NCI-H345 treated with DMSO at 0.1 percent for 48 hours (cell line): ENCODE results near the gene F11.
"Not testable (repeated sequence)": the region's sequence is repeated elsewhere in the genome, so short reads cannot be mapped to it uniquely, and the experiment has no call there.

ENCODE experiments used
- DNase-seq: peaks from one replicate; lab custom pipeline; 2025; ENCODE audit not compliant: unreplicated experiment; lab: John Stamatoyannopoulos, UW

F11 gene

DNA sequence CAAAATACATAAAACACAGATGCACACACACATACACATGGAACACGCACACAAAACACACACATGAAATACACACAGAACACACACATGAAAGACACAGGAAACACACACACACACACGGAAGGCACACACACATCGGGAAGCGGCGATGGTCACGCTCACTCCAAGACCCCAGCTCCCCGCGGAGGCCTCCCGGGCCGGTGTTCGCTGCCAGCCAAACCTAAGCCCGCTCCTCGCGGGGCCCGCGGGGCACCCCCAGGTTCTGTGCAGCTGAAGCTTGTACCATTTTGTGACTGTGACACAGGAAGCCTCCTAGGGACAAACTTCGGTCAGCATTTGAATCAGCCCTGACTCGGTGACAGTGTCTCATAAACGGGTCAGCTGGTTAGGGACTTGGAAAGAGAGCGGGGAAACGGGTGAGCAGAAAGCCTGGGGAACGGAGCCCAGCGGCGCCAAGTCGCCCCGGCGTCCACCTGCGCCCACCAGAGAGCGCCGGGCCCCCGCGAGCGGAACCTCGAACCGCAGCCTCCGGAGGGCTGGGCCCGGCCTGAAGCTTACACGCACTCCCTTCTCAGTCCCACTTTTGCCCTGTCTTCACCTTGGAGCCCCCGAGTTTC is 32.1 kb downstream of the F11 start:
- no peak for DNase-seq

- no peak for DNase-seq
Observed at GRCh38 chr4:186299291-186299690, 33.3 kb downstream of the F11 start.

- no peak for DNase-seq
Observed at GRCh38 chr4:186300659-186301390, 34.8 kb downstream of the F11 start.

DNA sequence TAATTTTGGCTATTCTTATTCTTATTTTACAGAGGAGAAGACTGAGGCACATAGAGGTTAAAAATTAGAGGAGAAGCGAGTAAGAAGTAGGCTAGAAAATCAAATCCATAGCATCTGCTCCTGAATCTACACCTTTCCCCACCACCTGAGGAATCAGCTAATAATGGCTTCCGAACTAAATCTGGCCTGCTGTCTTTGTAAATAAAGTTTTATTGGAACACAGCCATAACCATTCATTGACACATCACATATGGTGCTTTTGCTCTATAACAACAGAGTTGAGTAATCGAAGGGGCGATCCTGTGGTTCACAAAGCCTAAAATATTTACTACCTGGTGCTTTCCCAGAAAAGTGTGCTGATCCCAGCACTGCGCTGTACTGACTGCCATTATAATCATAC is 38.2 kb downstream of the F11 start:
- no peak for DNase-seq

DNA sequence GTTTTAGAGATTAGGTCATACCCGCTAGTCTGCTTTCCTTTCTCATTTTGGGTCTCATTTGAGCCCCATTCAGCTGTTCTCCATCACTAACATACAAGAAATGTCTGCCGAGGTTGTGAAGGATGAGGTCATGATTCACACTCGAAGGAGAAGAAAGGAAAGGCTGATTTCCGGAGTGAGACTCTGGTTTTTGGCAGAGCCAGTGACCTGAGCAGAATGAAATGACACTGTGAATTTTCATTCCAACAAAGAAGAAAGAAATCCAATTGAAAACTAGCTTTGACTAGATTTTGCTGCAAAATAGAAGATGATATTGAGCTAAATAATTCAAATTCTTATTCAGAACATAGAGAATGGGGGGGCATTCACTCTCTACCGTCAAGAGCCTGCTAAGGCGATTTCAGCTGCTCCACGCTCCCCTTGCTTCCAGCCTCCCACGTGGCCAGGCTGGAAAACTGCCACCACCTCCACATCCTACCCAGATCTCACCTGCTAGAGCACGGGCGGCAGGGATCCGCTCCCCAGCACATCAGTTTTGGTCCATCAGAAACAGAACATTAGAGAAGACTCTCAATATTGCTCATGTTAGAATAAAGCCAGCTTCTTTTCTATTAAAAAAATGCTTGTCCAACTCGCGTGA is 39.0 kb downstream of the F11 start:
- no peak for DNase-seq

GRCh38 chr4:186307497-186307896 is 41.5 kb downstream of the F11 start:
- DNase-seq, result no peak

GRCh38 chr4:186307916-186308315 is 41.9 kb downstream of the F11 start:
- no peak for DNase-seq

GRCh38 chr4:186318481-186318880 is 52.5 kb downstream of the F11 start:
- DNase-seq, result no peak

DNA sequence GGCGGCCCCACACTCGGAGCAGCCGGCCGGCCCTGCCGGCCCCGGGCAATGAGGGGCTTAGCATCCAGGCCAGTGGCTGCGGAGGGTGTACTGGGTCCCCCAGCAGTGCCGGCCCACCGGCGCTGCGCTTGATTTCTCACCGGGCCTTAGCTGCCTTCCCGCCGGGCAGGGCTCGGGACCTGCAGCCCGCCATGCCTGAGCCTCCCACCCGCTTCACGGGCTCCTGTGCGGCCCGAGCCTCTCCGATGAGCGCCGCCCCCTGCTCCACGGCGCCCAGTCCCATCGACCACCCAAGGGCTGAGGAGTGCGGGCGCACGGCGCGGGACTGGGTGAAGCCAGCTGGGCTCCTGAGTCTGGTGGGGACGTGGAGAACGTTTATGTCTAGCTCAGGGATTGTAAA is 58.7 kb downstream of the F11 start:
- DNase-seq, result not testable (repeated sequence)

DNA sequence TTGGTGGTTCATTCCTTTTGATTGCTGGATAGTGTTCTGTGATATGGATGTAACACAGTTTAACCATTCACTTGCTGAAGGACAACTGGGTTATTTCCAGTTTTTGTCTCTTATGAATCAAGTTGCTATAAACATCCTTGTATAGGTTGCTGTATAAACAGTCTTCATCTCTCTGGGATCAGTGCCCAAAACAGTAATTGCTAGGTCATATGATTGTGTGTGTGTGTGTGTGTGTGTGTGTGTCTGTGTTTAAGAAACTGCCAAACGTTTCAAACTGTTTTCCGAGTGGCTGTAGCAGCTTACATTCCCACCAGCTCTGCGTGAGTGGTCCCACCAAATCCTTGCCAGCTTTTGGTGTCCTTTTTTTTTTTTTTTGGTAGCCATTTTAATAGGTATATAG is 60.4 kb downstream of the F11 start:
- no peak for DNase-seq

DNA sequence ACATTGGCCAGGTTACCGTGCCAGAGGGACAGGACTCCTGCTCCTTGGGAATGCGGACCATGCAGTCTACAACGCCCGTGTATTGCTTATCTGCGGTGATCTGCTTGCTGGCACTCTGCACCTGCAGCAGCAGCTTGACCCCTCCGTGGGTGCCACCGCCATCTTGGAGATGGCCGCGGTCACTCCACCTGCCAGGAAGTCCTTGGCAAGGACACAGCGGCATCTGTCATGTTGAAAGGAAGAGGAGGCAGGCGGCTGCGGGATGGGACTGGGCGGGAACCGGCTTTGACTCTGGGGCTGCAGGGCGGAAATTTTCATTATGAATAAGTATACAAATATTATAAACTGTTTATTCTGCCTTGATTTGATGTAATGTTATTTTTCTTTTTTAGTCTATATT is 63.4 kb downstream of the F11 start:
- no peak for DNase-seq

DNA sequence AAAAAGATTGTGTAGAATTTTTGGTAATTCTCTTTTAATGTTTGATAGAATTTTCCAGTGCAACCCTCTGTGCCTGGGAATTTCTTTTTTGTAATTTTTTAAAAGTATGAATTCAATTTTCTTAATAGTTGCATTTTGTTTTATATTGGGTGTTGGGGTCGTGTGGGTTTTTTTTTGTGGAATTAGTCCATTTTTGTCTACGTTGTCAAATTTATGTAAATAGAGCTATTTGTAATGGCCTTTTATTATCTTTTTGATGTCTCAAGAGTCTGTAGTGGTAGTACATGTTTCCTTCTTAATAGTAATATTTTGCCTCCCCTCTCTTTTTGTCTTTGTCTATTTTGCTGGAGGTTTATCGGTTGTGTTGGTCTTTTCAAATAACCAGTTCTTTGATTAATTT is 64.4 kb downstream of the F11 start:
- no peak for DNase-seq

- DNase-seq, result no peak
Observed at GRCh38 chr4:186335793-186336192, 69.8 kb downstream of the F11 start.
